Measurements from ENCODE around the gene ZNF207.
"Not testable (repeated sequence)": the region's sequence is repeated elsewhere in the genome, so short reads cannot be mapped to it uniquely, and the experiment has no call there.

The ZNF207 gene

GRCh38 chr17:32349854-32350665, at the start of gene ZNF207:
Gene ZNF207, plus strand, starts transcription at chr17:32350157. Its CDS starts 129 bp downstream, at chr17:32350286.
- DNase-seq = peak; percentile 93

- no peak for DNase-seq
Measured at GRCh38 chr17:32302037-32302436, 47.9 kb upstream of the ZNF207 start.

GRCh38 chr17:32302860-32303649, 46.9 kb upstream of the ZNF207 start:
- no peak for DNase-seq

- DNase-seq = no peak
Measured at GRCh38 chr17:32303781-32304288, 46.1 kb upstream of the ZNF207 start.

GRCh38 chr17:32305049-32305448, 44.9 kb upstream of the ZNF207 start:
- DNase-seq = no peak

DNA sequence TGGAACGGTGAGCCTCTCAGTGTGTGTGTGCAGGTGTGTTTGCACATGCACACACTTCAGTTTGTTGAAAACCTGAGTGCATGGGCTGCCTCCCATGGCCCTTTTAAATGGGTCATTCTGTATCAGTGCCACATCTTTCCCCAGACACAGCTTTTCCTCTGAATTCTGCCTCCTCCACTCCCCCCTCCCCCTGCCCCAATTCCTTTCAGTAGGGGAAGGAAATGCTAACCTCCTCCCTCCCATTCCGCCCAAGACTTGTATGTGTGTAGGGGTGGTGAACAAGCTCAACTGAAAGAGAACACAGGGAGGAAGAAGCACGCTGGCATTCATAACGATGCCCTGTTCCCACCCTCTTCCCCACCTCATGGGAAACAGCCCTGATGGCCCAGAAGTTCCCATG, 42.3 kb upstream of the ZNF207 start:
- DNase-seq = no peak

DNA sequence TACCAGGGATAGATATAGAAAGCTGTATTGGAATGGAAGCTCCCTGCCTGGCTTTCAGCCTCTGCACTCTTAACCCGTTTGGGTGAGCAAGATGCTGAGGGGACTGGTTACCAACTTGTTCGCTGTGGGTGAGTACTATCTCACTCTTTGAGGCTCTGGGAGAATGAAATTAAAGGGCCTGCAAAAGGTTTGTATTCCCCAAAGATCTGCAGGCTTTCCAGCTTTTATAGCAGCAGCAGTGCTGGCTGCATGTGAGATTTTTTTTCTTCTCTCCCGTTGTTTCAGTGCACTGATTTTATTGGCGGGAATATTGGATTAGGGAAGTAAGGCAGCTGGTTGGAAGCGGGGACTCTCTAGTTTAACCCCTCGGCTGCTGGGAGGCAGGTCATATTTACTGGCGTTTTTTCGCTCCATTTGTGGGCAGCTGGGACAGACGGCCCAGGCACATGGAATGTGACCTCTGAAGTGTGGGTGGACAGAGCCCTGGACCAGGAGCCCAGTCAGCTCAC, 38.9 kb upstream of the ZNF207 start:
- DNase-seq = no peak

GRCh38 chr17:32314636-32315035, 35.3 kb upstream of the ZNF207 start:
- DNase-seq = no peak

DNA sequence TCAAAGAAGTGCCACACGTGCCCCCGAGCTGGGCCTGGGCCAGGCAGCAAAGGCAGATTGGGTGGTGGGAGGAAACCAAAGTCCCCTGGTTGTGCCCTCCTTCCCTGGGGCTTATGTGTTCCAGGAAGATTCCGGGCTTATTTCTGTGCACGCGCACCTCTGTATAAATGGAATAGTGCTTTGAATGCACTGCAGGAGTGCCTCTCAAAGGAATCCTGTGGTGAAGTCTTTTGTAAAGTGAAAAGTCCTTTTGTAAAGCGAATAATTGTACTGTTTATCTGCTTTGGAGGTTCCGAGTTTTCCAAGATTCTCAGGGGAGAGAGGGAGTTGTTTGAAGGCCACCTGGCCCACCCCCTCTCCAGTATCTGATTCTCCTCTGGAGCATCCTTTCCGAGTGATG, 34.8 kb upstream of the ZNF207 start:
- no peak for DNase-seq

GRCh38 chr17:32316653-32317052, 33.3 kb upstream of the ZNF207 start:
- DNase-seq = not testable (repeated sequence)

DNA sequence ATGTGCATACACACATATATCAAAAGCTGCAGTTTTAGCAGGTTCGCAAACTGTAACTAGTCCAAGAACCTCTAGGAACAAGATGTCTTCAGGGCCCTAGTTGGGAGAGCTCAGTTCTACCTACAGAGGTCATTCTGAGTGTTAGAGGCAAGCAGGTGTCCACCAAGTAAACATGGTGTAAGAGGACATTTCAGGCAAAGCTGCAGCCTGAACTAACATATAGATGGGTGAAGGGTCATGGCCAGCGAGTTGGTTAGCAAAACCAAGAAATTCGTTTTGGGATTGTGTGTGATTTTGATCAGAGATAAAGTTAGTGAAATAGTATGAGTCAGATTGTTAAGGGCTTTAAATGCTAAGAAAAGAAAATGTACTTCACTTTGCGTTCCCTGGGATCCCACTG, 32.6 kb upstream of the ZNF207 start:
- DNase-seq = no peak

- no peak for DNase-seq
Measured at GRCh38 chr17:32318071-32318470, 31.9 kb upstream of the ZNF207 start.

GRCh38 chr17:32319548-32319905, 30.4 kb upstream of the ZNF207 start:
- peak; percentile 45 for DNase-seq

GRCh38 chr17:32320080-32320479, 29.9 kb upstream of the ZNF207 start:
- DNase-seq = not testable (repeated sequence)

DNA sequence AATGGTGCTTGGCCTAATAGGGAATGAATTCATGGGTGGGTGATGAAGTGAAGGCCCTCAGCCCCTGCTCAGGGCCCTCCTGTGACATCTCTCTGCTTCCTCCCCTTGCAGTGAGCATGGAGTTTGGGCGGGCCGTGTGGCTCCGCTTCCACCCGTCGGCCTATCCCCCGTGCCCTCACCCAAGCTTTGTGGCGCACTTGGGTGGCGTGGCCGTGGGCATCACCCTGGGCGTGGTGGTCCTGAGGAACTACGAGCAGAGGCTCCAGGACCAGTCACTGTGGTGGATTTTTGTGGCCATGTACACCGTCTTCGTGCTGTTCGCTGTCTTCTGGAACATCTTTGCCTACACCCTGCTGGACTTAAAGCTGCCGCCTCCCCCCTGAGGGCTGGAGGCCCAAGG, 29.1 kb upstream of the ZNF207 start:
- no peak for DNase-seq

DNA sequence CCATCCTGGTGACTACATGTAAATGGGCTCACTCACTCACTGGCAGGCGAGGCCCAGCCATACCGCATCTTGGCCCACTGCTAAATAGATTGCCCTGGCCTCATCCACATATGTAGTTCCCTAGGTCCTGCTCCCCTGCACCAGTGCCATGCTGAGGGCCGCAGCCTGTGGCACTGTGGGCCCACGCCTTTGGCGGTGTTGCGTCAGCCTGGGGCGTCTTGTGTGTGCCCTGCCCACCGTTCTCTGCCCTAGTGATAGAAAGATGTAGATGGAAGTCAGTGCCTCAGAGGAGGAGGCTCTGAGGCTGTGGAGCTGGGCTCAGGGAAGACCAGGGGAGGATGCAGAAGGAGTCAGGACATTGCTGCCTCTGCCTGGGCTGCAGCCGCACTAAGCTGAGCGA, 26.9 kb upstream of the ZNF207 start:
- DNase-seq = no peak

DNA sequence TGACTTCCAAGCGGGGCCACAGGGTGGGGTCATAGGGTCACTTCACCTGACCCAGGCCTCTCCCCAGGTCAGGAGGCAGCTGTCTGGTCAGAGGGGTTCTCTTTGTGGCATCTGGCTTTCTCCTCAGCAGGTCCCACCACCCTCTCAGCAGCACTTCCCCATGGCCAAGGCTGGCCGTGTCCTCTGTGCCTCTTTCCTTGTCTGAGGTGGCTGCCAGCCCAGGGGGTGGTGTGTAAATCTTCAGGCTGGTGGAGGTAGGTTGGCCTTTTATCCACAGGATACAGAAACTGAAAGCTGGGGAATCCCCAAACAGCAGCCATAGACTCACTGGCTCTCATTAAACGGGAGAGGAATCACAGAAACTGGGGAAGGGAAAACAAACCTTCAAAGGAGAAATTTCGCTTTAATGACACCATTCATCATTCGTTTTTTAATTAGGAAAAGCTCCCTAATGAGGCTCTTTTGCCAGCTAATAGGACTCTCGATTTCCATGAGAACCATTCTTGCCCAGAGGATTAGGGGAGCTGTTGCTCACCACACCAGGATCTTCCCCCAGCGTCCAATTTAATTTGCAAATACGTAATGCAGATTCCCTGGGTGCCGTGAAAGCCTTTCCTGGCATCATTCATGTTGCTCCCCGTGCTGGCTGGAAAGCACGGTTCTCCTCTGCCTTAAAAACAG, 26.0 kb upstream of the ZNF207 start:
- DNase-seq = peak; percentile 53

DNA sequence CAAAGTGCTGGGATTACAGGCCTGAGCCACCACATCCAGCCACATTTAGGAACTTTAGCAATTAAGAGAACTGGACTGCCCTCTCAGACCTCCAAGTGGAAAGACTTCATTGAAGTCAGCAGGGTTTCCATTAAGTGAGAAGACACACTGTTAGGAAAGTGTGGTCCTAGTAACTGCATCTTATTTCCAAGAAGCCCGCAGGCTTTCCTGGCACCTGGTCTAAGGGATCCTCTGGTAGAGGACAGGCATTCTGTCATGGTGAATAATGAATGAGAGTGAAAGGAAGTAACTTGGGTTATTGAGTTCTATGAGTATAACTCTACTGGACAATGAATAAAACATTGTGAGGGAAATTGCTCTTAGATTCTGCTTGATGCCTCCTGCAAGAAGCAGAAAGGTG, 22.0 kb upstream of the ZNF207 start:
- DNase-seq = no peak

DNA sequence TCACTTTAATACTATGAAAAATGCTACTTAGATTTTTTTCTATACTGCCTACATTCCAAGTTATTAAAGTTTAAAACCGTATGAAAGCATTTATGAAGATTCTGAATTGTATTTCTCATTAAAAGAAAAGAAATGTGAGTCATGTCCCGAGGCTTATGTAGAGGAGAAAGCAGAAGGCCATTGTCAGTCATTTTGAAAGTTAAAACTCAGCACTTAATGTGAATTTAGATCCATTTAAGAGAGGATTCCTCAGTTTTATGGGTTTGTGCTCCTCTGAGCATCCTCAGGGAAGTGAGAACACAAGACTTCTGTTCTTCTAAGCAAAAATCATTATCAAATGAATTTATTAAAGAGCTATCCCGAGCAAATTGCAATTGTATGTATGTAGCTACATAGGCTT, 19.8 kb upstream of the ZNF207 start:
- no peak for DNase-seq

GRCh38 chr17:32331243-32332040, 18.5 kb upstream of the ZNF207 start:
- no peak for DNase-seq

DNA sequence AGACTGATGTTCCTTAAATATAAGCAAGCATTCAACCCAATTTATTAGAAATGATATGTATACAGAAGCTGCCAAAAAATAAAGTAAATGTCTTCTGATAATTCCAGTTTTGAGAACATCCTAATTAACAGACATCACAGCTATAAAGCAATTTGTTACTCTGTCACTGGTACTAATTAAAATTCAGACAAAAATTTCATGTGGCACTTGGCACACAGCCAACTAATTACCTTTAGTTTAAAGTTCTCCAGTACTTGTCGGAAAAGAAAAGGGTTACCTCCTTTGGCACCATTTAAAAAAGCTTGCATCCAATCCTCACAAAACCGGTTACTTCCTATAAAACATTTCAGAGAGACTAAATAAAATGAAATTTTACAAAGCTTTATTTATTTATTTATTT, 16.8 kb upstream of the ZNF207 start:
- DNase-seq = no peak

- DNase-seq = no peak
Measured at GRCh38 chr17:32335046-32335445, 14.9 kb upstream of the ZNF207 start.
